ENCODE results near the gene IQSEC1. TPM values are rescaled to one million over a fixed set of nuclear protein-coding genes. Genes with fewer than 3 reads are reported as not detected.

IQSEC1 gene
- total and polyA plus RNA-seq, 2 of the 8 experiments (the other 6 are each of a cell fraction or from before 2014, with no cell fraction given): 6.8 to 28.8 TPM

DNA sequence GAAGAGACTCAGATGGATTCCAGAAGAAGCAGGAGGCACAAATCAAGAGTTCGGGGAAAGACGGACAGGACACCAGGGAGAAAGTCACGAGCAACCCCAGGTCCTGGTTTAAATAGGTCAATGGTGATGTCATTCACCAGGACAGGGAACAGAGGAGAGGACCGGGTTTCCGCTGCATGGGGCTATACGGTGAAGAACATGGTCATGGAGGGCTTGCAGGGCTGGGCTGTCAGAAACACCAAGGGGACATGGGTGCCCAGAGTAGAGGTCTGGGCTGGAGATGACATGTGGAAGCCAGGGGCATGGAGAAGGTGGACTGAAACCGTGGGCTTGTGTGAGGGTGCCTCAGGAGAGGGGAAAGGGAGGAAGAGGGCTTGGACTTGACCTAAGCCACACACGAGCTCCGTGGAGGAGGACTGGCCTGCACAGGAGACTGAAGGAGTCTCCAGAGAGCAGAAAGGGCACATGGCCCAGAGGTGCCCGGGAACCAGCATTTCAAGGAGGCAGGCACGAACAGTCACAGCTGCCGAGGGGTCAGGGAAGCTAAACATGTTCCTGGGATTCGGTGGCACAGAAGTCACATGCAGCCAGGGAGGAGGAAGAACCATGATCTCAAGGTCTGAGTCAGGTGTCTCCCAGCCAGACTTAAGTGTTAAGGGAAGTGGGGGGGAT lies 177.7 kb downstream of the IQSEC1 start:
- WGBS, 2 experiments (ENCODE audit: extremely low coverage in 1 of 2, insufficient coverage in 1 of 2, insufficient read length in 1 of 2, insufficient replicate concordance in 2 of 2, low coverage in 1 of 2, low lambda C conversion rate in 2 of 2, missing lambda C conversion rate in 1 of 2): 91% methylated on average over 13 of the region's 13 CpGs; no CpG with 5 or more reads in 1 of the 2 experiments
- no peak for TF ChIP-seq SP1 (IDR thresholded peaks at IDR 0.05; ENCODE audit: low read depth, low read length)
- no peak for TF ChIP-seq SIX5 (IDR thresholded peaks at IDR 0.05; ENCODE audit: low read depth, low read length)
- TF ChIP-seq GABPA (IDR thresholded peaks at IDR 0.05; ENCODE audit: borderline replicate concordance, insufficient read depth, low read length): no peak
- TF ChIP-seq ASH2L (IDR thresholded peaks at IDR 0.05; ENCODE audit: low read length): no peak
- no peak for TF ChIP-seq RXRA (IDR thresholded peaks at IDR 0.05; ENCODE audit: insufficient read depth, low read depth, low read length)
- no peak for TF ChIP-seq YY1 (IDR thresholded peaks at IDR 0.05; ENCODE audit: low read depth, low read length)
- no peak for TF ChIP-seq BRCA1 (IDR thresholded peaks at IDR 0.05; ENCODE audit: low read depth, low read length)
- no peak for TF ChIP-seq TEAD4 (IDR thresholded peaks at IDR 0.05; ENCODE audit: low read depth, low read length)
- TF ChIP-seq NANOG (IDR thresholded peaks at IDR 0.05; ENCODE audit: insufficient read depth, low read depth, low read length, poor library complexity, severe bottlenecking): no peak
- TF ChIP-seq RFX5 (IDR thresholded peaks at IDR 0.05; ENCODE audit: borderline replicate concordance, low read depth, low read length): no peak
- no peak for TF ChIP-seq SP2 (IDR thresholded peaks at IDR 0.05; ENCODE audit: low read length)
- TF ChIP-seq E2F6 (IDR thresholded peaks at IDR 0.05): no peak
- no peak for TF ChIP-seq BCL11A (IDR thresholded peaks at IDR 0.05; ENCODE audit: low read depth in 2 of 2, low read length in 2 of 2)

More for the DNA sequence above, 177.7 kb downstream of the IQSEC1 start:
- H4K8ac ChIP-seq (ENCODE audit: extremely low read depth, insufficient read depth, low read length): no peak overlapping the region
- H3K23me2 ChIP-seq (ENCODE audit: low read depth, low read length): no peaks in the 10 kb centered on the region
- no peak overlapping the region for H3K4me3 ChIP-seq (ENCODE audit: extremely low read depth in 1 of 4, insufficient read depth in 2 of 4, low read depth in 3 of 4, low read length in 4 of 4)
- no peak overlapping the region for H3K27ac ChIP-seq (ENCODE audit: low read depth, low read length)
- H3K4ac ChIP-seq (replicated peaks; ENCODE audit: insufficient read length, low read depth, low read length): no peak overlapping the region
- H2AFZ ChIP-seq (ENCODE audit: low read length): no peak overlapping the region
- no peak overlapping the region for H2BK12ac ChIP-seq (ENCODE audit: low read depth, low read length)
- no peaks in the 10 kb centered on the region for H3K79me1 ChIP-seq (ENCODE audit: low read depth, low read length)
- no peak for DNase-seq (ENCODE audit: low read depth in 1 of 2, low spot score in 2 of 2)
- no peaks in the 10 kb centered on the region for H3K9me3 ChIP-seq (ENCODE audit: insufficient read depth in 2 of 2, low read depth in 1 of 2, low read length in 1 of 2)
- no peak overlapping the region for H3K23ac ChIP-seq (ENCODE audit: insufficient read length)
- H3K18ac ChIP-seq (ENCODE audit: extremely low read depth, low read length): no peak overlapping the region
- no peak overlapping the region for H4K91ac ChIP-seq (replicated peaks; ENCODE audit: insufficient read length, low read length)
- ChIA-PET CTCF (ENCODE audit: partially characterized antibody) (interaction anchor here (0.6 to 14.8 kb wide), 15 partner anchors 9 to 123 kb away, joined by 3 to 353 read pairs (median 4); partner anchors contain the start of gene RPL32), POLR2A (ENCODE audit: partially characterized antibody) (interaction anchor here (0.7 to 2.0 kb wide), 9 partner anchors 9 to 64 kb away, joined by 3 to 9 read pairs (median 4); partner anchors contain the start of gene RPL32)
- H3K9ac ChIP-seq (replicated peaks in 1 of 4; ENCODE audit: extremely low read depth in 1 of 4, low read depth in 3 of 4, low read length in 3 of 4): no peak overlapping the region
- H2BK120ac ChIP-seq (replicated peaks; ENCODE audit: low read depth, low read length): no peak overlapping the region
- H3K79me2 ChIP-seq (ENCODE audit: control insufficient read depth in 1 of 2, insufficient read depth in 2 of 2, low read length in 2 of 2): no peaks in the 10 kb centered on the region
- peaks cover 0 to 1% (median 0%) of the 10 kb centered on the region in 4 experiments; a peak in 1 of 8 replicates for H3K36me3 ChIP-seq (ENCODE audit: control insufficient read depth in 2 of 4, insufficient read depth in 4 of 4, low read length in 3 of 4)
- H2BK5ac ChIP-seq (ENCODE audit: low read depth, low read length): no peak overlapping the region
- no peak overlapping the region for H2BK20ac ChIP-seq (ENCODE audit: low read length)
- H4K20me1 ChIP-seq (replicated peaks in 1 of 2; ENCODE audit: control insufficient read depth in 1 of 2, insufficient read depth in 2 of 2, low read length in 2 of 2): peaks cover 0 to 3% of the 10 kb centered on the region in 2 experiments
- H2AK5ac ChIP-seq (ENCODE audit: low read depth, low read length): no peak overlapping the region
- peaks cover 0 to 2% (median 0%) of the 10 kb centered on the region in 4 experiments; a peak in 2 of 7 replicates for H3K4me1 ChIP-seq (replicated peaks in 1 of 4; ENCODE audit: control insufficient read depth in 3 of 4, insufficient read depth in 4 of 4, low read length in 3 of 4)
- no peak overlapping the region for H3K56ac ChIP-seq (replicated peaks; ENCODE audit: insufficient read length, low read depth, low read length)
- FAIRE-seq: no peak
- no peak overlapping the region for H3K14ac ChIP-seq (ENCODE audit: insufficient read length)
- H3K4me2 ChIP-seq (ENCODE audit: insufficient read depth in 1 of 2, low read depth in 2 of 2, low read length in 2 of 2): no peak overlapping the region
- H3K27me3 ChIP-seq (replicated peaks in 1 of 4; ENCODE audit: control insufficient read depth in 3 of 4, extremely low read depth in 1 of 4, insufficient read depth in 3 of 4, low read length in 3 of 4): peaks cover 0 to 8% (median 1%) of the 10 kb centered on the region in 4 experiments; a peak in 4 of 7 replicates
- no peak overlapping the region for H4K5ac ChIP-seq (ENCODE audit: insufficient read length, low read depth, low read length)
- no peak overlapping the region for H2BK15ac ChIP-seq (ENCODE audit: low read length)
